H1 (cell line): ENCODE data around the gene IFI27L1. TPM values are rescaled to one million over a fixed set of nuclear protein-coding genes. Genes with fewer than 3 reads are reported as not detected.

Source experiments
- CTCF ChIA-PET: fragments of 300-600 bp; sonication (Branson Sonifier 250); formaldehyde crosslinking; loops from one replicate; lab custom pipeline; 2021; ENCODE audit not compliant: partially characterized antibody; lab: Charles Lee
- POLR2A ChIA-PET: fragments of 300-600 bp; sonication (Branson Sonifier 250); formaldehyde crosslinking; loops from one replicate; lab custom pipeline; 2021; ENCODE audit warnings: inconsistent platforms; ENCODE audit not compliant: partially characterized antibody; lab: Charles Lee
- DNase-seq, 2 experiments: peaks; one replicate each; pipeline versions ENCODE4 v3.0.0 to v3.0.0-alpha.2; 2010 to 2022; ENCODE audit warnings: low spot score in 2 of 2, low read depth in 1 of 2, mixed read lengths in 1 of 2
- FAIRE-seq: peaks from 2 replicates; lab custom pipeline; 2011; peaks lifted over from hg19 to GRCh38; lab: Jason Lieb, UNC
- H2AFZ ChIP-seq: 2 replicates; pipeline ENCODE4 v1.8.1; 2012; ENCODE audit warnings: low read length, inconsistent platforms
- H2AK5ac ChIP-seq: 2 replicates; pipeline ENCODE4 v1.6.1; 2013; ENCODE audit warnings: low read depth, low read length
- H2BK120ac ChIP-seq: replicated peaks from 2 replicates; pipeline ENCODE3; 2013; ENCODE audit warnings: low read depth, low read length, inconsistent platforms
- H2BK12ac ChIP-seq: 2 replicates; pipeline ENCODE4 v1.6.1; 2013; ENCODE audit warnings: low read depth, low read length
- H2BK15ac ChIP-seq: 2 replicates; pipeline ENCODE4 v1.6.1; 2013; ENCODE audit warnings: low read length
- H2BK20ac ChIP-seq: 2 replicates; pipeline ENCODE4 v1.6.1; 2013; ENCODE audit warnings: low read length
- H2BK5ac ChIP-seq: 2 replicates; pipeline ENCODE4 v1.6.1; 2013; ENCODE audit warnings: low read depth, low read length
- H3K14ac ChIP-seq: 2 replicates; pipeline ENCODE4 v1.6.1; 2013; ENCODE audit warnings: inconsistent platforms; ENCODE audit not compliant: insufficient read length
- H3K18ac ChIP-seq: 2 replicates; pipeline ENCODE4 v1.6.1; 2013; ENCODE audit warnings: low read length; ENCODE audit errors: extremely low read depth
- H3K23ac ChIP-seq: 2 replicates; pipeline ENCODE4 v1.6.1; 2013; ENCODE audit warnings: inconsistent platforms; ENCODE audit not compliant: insufficient read length
- H3K23me2 ChIP-seq: 2 replicates; pipeline ENCODE4 v1.6.1; 2013; ENCODE audit warnings: low read depth, low read length
- H3K27ac ChIP-seq: 2 replicates; pipeline ENCODE4 v1.6.1; 2011; ENCODE audit warnings: low read depth, low read length, inconsistent platforms
- H3K27me3 ChIP-seq, 4 experiments: replicated peaks in 1 of 4; 1 replicate in 1 of 4; 2 replicates in 3 of 4; pipeline versions ENCODE4 v1.6.1 to v1.8.1; 2011 to 2013; ENCODE audit warnings: low read length in 3 of 4, mild to moderate bottlenecking in 3 of 4, inconsistent platforms in 2 of 4, mixed read lengths in 2 of 4, moderate library complexity in 1 of 4; ENCODE audit not compliant: control insufficient read depth in 3 of 4, insufficient read depth in 3 of 4; ENCODE audit errors: extremely low read depth in 1 of 4
- H3K36me3 ChIP-seq, 4 experiments: 2 replicates each; pipeline versions ENCODE4 v1.6.1 to v1.8.1; 2011 to 2013; ENCODE audit warnings: mild to moderate bottlenecking in 4 of 4, low read length in 3 of 4, moderate library complexity in 2 of 4, control low read depth in 1 of 4, inconsistent platforms in 1 of 4; ENCODE audit not compliant: insufficient read depth in 4 of 4, control insufficient read depth in 2 of 4
- H3K4ac ChIP-seq: replicated peaks from 2 replicates; pipeline ENCODE3; 2013; ENCODE audit warnings: low read length, low read depth, mixed read lengths, inconsistent platforms; ENCODE audit not compliant: insufficient read length
- H3K4me1 ChIP-seq, 4 experiments: replicated peaks in 1 of 4; 1 replicate in 1 of 4; 2 replicates in 3 of 4; pipeline versions ENCODE4 v1.6.1 to v1.8.1; 2011 to 2013; ENCODE audit warnings: low read length in 3 of 4, inconsistent platforms in 2 of 4, mixed read lengths in 1 of 4; ENCODE audit not compliant: insufficient read depth in 4 of 4, control insufficient read depth in 3 of 4
- H3K4me2 ChIP-seq, 2 experiments: 2 replicates each; pipeline versions ENCODE4 v1.6.1 to v1.8.1; 2011 to 2013; ENCODE audit warnings: low read depth in 2 of 2, low read length in 2 of 2, control low read depth in 1 of 2, inconsistent platforms in 1 of 2, mild to moderate bottlenecking in 1 of 2; ENCODE audit not compliant: insufficient read depth in 1 of 2
- H3K4me3 ChIP-seq, 4 experiments: fragments of 200-600, 300-600 bp in 1 of 4; sonication (generic), shearing (Covaris generic), sonication (Bioruptor Twin) in 1 of 4; 2 replicates each; pipeline versions ENCODE4 v1.5.1 to v1.8.1; 2011 to 2016; ENCODE audit warnings: low read length in 4 of 4, low read depth in 3 of 4, control low read depth in 2 of 4, inconsistent platforms in 2 of 4, mild to moderate bottlenecking in 2 of 4, mixed read lengths in 1 of 4, moderate library complexity in 1 of 4; ENCODE audit not compliant: insufficient read depth in 2 of 4; ENCODE audit errors: extremely low read depth in 1 of 4
- H3K56ac ChIP-seq: replicated peaks from 2 replicates; pipeline ENCODE3; 2013; ENCODE audit warnings: low read depth, mild to moderate bottlenecking, mixed read lengths, low read length, inconsistent platforms; ENCODE audit not compliant: insufficient read length
- H3K79me1 ChIP-seq: 2 replicates; pipeline ENCODE4 v1.6.1; 2013; ENCODE audit warnings: low read depth, low read length, control low read depth
- H3K79me2 ChIP-seq, 2 experiments: 2 replicates each; pipeline versions ENCODE4 v1.6.1 to v1.8.1; 2012 to 2013; ENCODE audit warnings: low read length in 2 of 2, mild to moderate bottlenecking in 2 of 2, inconsistent platforms in 1 of 2; ENCODE audit not compliant: insufficient read depth in 2 of 2, control insufficient read depth in 1 of 2
- H3K9ac ChIP-seq, 4 experiments: replicated peaks in 1 of 4; 1 replicate in 1 of 4; 2 replicates in 3 of 4; pipeline versions ENCODE4 v1.6.1 to v1.8.1; 2011 to 2013; ENCODE audit warnings: low read depth in 3 of 4, low read length in 3 of 4, control low read depth in 2 of 4, mild to moderate bottlenecking in 2 of 4, moderate library complexity in 2 of 4, inconsistent platforms in 1 of 4; ENCODE audit errors: extremely low read depth in 1 of 4
- H3K9me3 ChIP-seq, 2 experiments: 2 replicates each; pipeline versions ENCODE4 v1.6.1 to v1.8.1; 2012 to 2013; ENCODE audit warnings: mild to moderate bottlenecking in 2 of 2, moderate library complexity in 2 of 2, control low read depth in 1 of 2, inconsistent platforms in 1 of 2, low read depth in 1 of 2, low read length in 1 of 2, mixed read lengths in 1 of 2; ENCODE audit not compliant: insufficient read depth in 2 of 2
- H4K20me1 ChIP-seq, 2 experiments: replicated peaks in 1 of 2; 2 replicates each; pipeline versions ENCODE3 to v1.8.1; 2011 to 2013; ENCODE audit warnings: inconsistent platforms in 2 of 2, low read length in 2 of 2, mild to moderate bottlenecking in 1 of 2; ENCODE audit not compliant: insufficient read depth in 2 of 2, control insufficient read depth in 1 of 2
- H4K5ac ChIP-seq: 2 replicates; pipeline ENCODE4 v1.6.1; 2013; ENCODE audit warnings: low read length, low read depth, mixed read lengths, inconsistent platforms; ENCODE audit not compliant: insufficient read length
- H4K8ac ChIP-seq: 2 replicates; pipeline ENCODE4 v1.8.0; 2013; ENCODE audit warnings: mild to moderate bottlenecking, moderate library complexity, low read length, inconsistent platforms; ENCODE audit not compliant: insufficient read depth; ENCODE audit errors: extremely low read depth
- H4K91ac ChIP-seq: replicated peaks from 2 replicates; pipeline ENCODE3; 2013; ENCODE audit warnings: low read length, mixed read lengths, inconsistent platforms; ENCODE audit not compliant: insufficient read length
- ATF3 ChIP-seq: IDR thresholded peaks from 2 replicates; pipeline ENCODE4 v1.6.1; 2011; ENCODE audit warnings: low read depth, mild to moderate bottlenecking, low read length; ENCODE audit not compliant: insufficient read depth
- CEBPB ChIP-seq: IDR thresholded peaks from 2 replicates; pipeline ENCODE4 v1.6.1; 2012; ENCODE audit warnings: low read depth, low read length
- E2F6 ChIP-seq: IDR thresholded peaks from 2 replicates; pipeline ENCODE4 v1.6.1; 2012; ENCODE audit warnings: inconsistent platforms
- MAX ChIP-seq: IDR thresholded peaks from 2 replicates; pipeline ENCODE4 v1.6.1; 2012; ENCODE audit warnings: inconsistent platforms
- POLR2AphosphoS5 ChIP-seq: IDR thresholded peaks from 2 replicates; pipeline ENCODE4 v1.6.1; 2011; ENCODE audit warnings: low read depth, low read length
- SAP30 ChIP-seq: fragments of 300-600 bp; sonication (generic); IDR thresholded peaks from 2 replicates; pipeline ENCODE4 v1.7.1; 2012; ENCODE audit warnings: low read length, moderate library complexity, mild to moderate bottlenecking, inconsistent platforms; ENCODE audit not compliant: insufficient read depth, insufficient replicate concordance
- TAF1 ChIP-seq: IDR thresholded peaks from 2 replicates; pipeline ENCODE4 v1.6.1; 2011; ENCODE audit warnings: mild to moderate bottlenecking, low read depth, low read length
- USF2 ChIP-seq: IDR thresholded peaks from 2 replicates; pipeline ENCODE4 v1.6.1; 2011; ENCODE audit warnings: low read length, improper control_type of control experiment
- WGBS, 2 experiments: shearing (Covaris generic) in 1 of 2; methylation state at CpG; one replicate each; pipeline versions ENCODE4 v1.1.6 to v1.1.7; 2013 to 2015; ENCODE audit warnings: low lambda C conversion rate in 2 of 2, mixed read lengths in 2 of 2, inconsistent platforms in 1 of 2, low coverage in 1 of 2, missing lambda C conversion rate in 1 of 2; ENCODE audit not compliant: insufficient replicate concordance in 2 of 2, insufficient coverage in 1 of 2, insufficient read length in 1 of 2; ENCODE audit errors: extremely low coverage in 1 of 2, missing lambda C conversion rate in 1 of 2; 5-methylcytosine and 5-hydroxymethylcytosine counted together
- polyA plus RNA-seq, 7 experiments: library from polyadenylated mRNA; depleted of rRNA in 3 of 7; stranded (reverse) in 5 of 7; unstranded in 2 of 7; fragments of >200 nt in 5 of 7; fragments of 200-250 nt in 2 of 7; gene quantifications; 1 replicate in 5 of 7; 2 replicates in 1 of 7; 4 replicates in 1 of 7; pipeline versions ENCODE4 v1.2.1 to v1.2.3, GENCODE V29; 2011 to 2013; ENCODE audit warnings: missing spikeins in 2 of 7, mixed read lengths in 2 of 7
- total RNA-seq: library from RNA; stranded (reverse); fragmentation: NEBNext Ultra II Directional; extraction: Animal tissue kit (Norgen Biotek cat#: 25700); gene quantifications from 2 replicates; pipeline ENCODE4 v1.2.1, GENCODE V29; 2021

The IFI27L1 gene
- total and polyA plus RNA-seq, 2 of the 8 experiments (the other 6 are each of a cell fraction or from before 2014, with no cell fraction given) = 21.2 to 30.5 TPM

- no peak for FAIRE-seq
- Histone ChIP-seq H3K4me2 (peak overlapping the region in 1 of 2 experiments; percentile 19; a peak in 1 of 4 replicates), H2AFZ (peak overlapping the region; percentile 98), H3K27ac (peak overlapping the region; percentile 32; the same call in 1 of the 2 replicates), H2BK20ac (peak overlapping the region; percentile 55; the same call in 1 of the 2 replicates), H3K56ac (no peak overlapping the region), H4K5ac (peak overlapping the region; percentile 56), H3K79me1 (no peaks in the 10 kb centered on the region), H3K18ac (peak overlapping the region; percentile 10; the same call in 1 of the 2 replicates), H4K8ac (no peak overlapping the region), H3K9ac (peak overlapping the region in 1 of 4 experiments; percentile 1; a peak in 1 of 7 replicates), H2BK5ac (peak overlapping the region; percentile 93), H3K23me2 (no peaks in the 10 kb centered on the region), H4K20me1 (no peaks in the 10 kb centered on the region), H3K14ac (no peak overlapping the region), H2AK5ac (no peak overlapping the region)
- CTCF ChIA-PET = interaction anchor here (1.0 to 9.2 kb wide), 4 partner anchors 8 to 89 kb away, joined by 3 to 148 read pairs (median 12); no protein-coding TSS in a partner anchor
- WGBS, 2 experiments = 73% methylated on average over 1 of the region's 1 CpG; no CpG with 5 or more reads in 1 of the 2 experiments
- TF ChIP-seq TAF1 = no peak
- TF ChIP-seq USF2 = peak; percentile 42; the same call in 1 of the 2 replicates
- peak; percentile 32; the same call in 1 of the 2 replicates for TF ChIP-seq E2F6
- peak; percentile 74 for TF ChIP-seq CEBPB
- TF ChIP-seq ATF3 = peak; percentile 51; the same call in 1 of the 2 replicates
- TF ChIP-seq POLR2AphosphoS5 = peak; percentile 30; the same call in 1 of the 2 replicates
- no peak for TF ChIP-seq SAP30
- peak; percentile 79 for TF ChIP-seq MAX
- TF ChIP-seq, all 59 proteins: peak for 6
- Histone ChIP-seq H3K9me3 (no peaks in the 10 kb centered on the region), H2BK15ac (0 out of 2 replicates have a peak overlapping the region, but pooled peaks have one; percentile 81), H2BK12ac (0 out of 2 replicates have a peak overlapping the region, but pooled peaks have one; percentile 94), H4K91ac (no peak overlapping the region), H3K4me3 (no peak overlapping the region), H2BK120ac (no peak overlapping the region), H3K79me2 (no peaks in the 10 kb centered on the region), H3K36me3 (no peaks in the 10 kb centered on the region), H3K4me1 (peaks cover 1 to 8% (median 5%) of the 10 kb centered on the region in 4 experiments; a peak in 4 of 7 replicates), H3K27me3 (no peaks in the 10 kb centered on the region), H3K23ac (no peak overlapping the region), H3K4ac (no peak overlapping the region)
- peak in 1 of 2 experiments; percentile 62 for DNase-seq
- POLR2A ChIA-PET = interaction anchor here (1.2 kb wide), 2 partner anchors 16 to 30 kb away, joined by 3 to 4 read pairs; partner anchors contain the start of gene IFI27L2
Observed at GRCh38 chr14:94144765-94145164, 63.7 kb downstream of the IFI27L1 start.
